8988T (cell line): ENCODE results near the gene PRKAR2B.
"Not testable (repeated sequence)": the region's sequence is repeated elsewhere in the genome, so short reads cannot be mapped to it uniquely, and the experiment has no call there.

Experiments
- DNase-seq: peaks from one replicate; pipeline ENCODE4 v3.0.0; 2011

PRKAR2B gene

DNA sequence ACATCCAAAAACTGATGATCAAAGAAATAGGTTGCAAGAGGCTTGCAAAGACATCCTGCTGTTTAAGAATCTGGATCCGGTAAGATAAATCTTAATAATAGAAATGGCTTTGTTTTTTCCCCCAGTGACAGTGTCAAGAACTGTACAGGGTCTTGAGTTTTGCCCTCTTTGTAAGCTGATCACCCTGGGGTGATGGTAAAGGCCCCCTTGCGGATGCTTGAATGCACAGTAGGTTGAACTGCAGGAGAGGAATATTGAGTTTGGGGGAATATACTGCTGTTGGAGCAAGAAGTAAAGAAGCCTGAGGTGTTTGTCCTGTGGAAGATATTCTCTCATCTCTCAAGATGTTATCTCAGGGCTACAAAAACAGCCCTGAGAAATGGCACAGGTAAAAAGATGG lies 83.7 kb downstream of the PRKAR2B start:
- no peak for DNase-seq

- no peak for DNase-seq
Measured at GRCh38 chr7:107128748-107129147, 84.2 kb downstream of the PRKAR2B start.

DNA sequence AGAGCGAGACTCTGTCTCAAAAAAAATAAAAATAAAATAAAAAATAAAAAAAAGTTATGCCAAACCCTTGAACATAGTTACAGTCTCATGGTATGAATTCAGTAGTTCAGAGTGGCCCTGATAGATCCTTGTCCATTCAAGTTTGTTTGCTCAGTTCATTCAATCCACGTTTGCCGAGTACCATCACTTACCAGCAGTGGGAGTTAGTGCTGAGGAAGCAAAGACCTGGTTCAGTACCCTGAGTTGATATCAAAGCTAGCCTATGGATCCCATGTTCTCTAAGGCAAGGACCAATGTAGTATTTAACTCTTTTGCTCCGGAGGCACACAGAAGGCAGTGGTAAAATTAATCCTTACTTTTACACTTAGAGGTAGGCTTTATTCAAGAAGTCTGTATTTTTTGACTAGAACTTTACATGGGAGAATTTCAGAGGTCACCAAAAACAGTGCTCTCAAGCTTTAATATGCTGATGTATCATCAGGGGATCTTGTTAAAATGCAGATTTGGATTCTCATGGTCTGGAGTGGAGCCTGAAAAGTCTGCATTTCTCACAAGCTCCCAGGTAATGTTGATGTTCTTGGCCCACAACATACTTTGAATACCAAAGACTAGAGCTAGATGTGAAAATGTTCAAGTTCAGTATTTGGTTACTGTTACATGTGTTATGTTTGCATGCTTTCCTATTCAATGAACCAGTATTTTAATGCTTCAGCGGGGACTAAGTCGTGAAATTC lies 86.1 kb downstream of the PRKAR2B start:
- DNase-seq: no peak

- DNase-seq: no peak
Measured at GRCh38 chr7:107133396-107133795, 88.9 kb downstream of the PRKAR2B start.

DNA sequence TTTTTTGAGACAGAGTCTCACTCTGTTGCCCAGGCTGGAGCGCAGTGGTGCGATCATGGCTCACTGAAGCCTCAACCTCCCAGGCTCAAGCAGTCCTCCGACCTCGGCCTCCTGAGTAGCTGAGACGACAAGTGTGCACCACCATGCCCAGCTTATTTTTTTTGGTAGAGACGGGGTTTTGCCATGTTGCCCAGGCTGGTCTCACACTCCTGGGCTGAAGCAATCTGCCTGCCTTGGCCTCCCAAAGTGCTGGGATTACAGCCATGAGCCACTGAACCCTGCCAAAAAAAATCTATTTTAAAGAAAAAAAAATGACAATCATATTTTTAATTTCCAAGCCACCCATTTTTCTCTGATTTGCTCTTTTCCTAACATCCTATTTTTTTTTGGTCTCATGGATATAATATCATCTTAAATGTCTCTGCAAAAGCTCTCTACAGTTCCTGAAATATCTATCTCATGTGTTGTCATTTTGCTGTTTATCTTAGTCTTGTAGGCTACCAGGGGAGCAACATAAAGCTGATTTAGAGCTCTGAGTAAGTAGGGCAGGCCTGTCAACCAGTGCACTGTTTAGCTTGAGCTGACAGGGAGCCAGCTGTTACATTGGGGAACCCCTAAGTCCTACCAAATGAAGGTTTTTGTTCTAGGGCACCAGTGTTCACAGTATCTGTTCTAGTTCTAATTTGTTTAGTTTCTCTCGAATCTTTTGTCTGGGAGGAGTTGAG lies 94.4 kb downstream of the PRKAR2B start:
- DNase-seq: no peak

DNA sequence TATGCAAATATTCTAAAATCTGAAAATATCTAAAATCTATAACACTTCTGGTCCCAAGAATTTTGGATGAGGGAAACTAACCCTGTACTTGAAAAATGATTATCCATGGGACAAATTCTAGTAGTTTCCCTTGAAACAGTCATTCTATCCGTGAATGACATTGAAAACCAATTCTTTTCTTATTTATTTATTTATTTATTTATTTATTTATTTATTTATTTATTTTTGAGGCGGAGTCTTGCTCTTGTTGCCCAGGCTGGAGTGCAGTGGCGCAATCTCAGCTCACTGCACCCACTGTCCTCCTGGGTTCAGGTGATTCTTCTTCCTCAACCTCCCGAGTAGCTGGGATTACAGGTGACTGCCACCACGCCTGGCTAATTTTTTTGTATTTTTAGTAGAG lies 99.4 kb downstream of the PRKAR2B start:
- not testable (repeated sequence) for DNase-seq

DNA sequence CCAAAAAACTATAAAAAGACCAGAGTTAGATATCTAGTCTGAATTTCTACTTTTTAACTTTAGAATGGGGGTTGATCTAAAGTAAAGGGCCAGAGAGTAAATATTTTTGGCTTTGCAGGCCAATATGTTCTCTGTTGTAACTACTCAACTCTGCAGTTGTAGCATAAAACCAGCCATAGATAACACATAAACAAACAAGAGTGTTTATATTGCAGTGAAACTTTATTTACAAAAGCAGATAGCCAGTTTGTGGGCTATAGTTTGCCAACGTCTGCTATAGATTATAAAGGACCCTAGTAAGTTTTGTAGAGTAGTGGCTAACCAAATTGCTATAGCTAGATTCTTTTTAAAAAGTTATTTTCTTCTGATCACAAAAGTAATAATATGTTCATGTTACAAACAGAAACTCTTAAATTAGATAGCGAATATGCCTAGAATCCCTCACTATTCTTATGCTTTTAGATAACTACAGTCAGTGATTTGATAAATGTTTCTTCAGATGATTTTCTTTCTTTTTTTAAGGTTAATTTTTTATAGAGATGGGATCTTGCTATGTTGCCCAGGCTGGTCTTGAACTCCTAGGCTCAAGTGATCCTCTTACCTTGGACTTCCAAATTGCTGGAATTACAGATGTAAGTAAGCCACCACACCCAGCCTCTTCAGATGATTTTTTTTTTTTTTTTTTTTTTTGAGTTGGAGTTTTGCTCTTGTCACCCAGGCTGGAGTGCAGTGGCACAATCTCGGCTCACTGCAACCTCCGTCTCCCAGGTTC lies 100.7 kb downstream of the PRKAR2B start:
- no peak for DNase-seq

DNA sequence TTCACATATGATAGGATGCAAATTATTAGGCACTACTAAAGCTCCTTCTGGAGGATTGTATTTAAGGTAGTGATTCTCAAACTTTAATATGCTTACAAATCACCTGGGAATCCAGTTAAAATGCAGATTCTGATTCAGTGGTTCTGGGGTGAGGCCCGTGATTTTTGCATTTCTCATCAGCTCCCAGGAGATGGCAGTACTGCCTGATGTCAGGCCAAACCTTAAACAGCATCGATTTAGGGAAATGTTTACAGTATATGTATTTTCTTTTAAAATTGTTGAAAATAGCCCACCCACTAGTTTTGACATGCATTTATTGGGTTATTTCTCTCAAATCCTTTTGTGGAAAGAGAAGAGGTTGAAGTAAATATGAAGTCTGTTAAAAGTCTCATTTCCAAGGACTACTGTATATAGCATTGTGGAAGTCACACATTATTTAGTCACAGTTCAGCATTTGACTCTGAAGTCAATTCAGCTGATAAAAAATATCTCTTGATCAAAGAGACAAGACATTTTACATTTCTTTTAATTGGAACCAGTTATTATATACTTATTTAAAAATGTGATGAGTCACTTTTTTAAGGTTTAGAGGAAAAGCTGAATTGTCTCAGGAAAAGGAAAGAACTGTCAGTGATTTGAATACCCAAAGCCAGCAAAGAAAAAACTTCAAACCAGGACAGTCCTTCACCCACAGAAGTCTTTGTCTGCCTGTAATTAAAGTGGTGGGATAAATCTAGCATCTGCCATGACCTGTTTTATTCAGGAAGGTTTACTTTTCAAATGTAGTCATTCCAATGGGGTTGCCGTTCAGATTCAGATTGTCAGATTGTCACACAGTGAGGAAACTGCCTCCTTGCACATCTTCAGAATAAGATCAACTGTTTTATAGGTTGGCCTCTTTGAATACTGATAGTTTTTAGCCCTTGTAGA lies 103.2 kb downstream of the PRKAR2B start:
- DNase-seq: no peak

DNA sequence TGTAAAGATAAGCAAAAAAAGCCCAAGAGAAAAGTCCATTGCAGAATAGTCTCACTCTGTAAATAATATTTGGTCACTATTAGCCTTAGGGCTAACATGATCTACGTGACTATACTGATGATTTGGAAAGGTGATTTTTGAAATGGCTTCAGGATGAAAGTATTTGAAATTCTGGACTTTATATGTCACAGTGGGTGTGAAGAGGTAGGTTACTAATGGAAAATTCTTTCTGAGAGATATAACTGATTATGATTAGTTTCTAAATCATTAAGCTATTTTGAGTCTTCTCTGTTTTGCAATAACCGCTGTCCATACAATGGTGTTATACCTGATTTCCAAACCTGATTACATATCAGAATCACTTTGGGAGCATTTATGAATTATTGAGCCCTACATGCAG lies 104.2 kb downstream of the PRKAR2B start:
- no peak for DNase-seq

GRCh38 chr7:107149863-107150262 lies 105.4 kb downstream of the PRKAR2B start:
- no peak for DNase-seq

GRCh38 chr7:107150375-107151073 lies 106.0 kb downstream of the PRKAR2B start:
- DNase-seq: no peak

DNA sequence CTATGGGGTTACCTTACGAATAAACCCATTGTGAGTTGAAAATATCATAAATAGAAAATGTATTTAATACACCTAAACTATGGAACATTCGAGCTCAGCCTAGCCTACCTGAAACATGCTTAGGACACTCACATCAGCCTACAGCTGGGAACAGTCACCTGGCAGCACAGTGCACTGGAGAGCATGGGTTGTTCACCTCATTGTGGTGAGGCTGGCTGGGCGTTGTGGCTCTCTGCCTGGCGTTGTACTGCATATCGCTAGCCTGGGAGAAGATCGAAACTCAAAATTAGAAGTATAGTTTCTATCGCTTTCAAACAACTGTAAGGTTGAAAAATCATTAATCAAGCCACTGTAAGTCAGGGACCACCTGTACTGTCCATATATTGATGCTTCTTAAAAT lies 107.0 kb downstream of the PRKAR2B start:
- no peak for DNase-seq

GRCh38 chr7:107152011-107152410 lies 107.5 kb downstream of the PRKAR2B start:
- DNase-seq: no peak

GRCh38 chr7:107154826-107155225 lies 110.3 kb downstream of the PRKAR2B start:
- DNase-seq: no peak

DNA sequence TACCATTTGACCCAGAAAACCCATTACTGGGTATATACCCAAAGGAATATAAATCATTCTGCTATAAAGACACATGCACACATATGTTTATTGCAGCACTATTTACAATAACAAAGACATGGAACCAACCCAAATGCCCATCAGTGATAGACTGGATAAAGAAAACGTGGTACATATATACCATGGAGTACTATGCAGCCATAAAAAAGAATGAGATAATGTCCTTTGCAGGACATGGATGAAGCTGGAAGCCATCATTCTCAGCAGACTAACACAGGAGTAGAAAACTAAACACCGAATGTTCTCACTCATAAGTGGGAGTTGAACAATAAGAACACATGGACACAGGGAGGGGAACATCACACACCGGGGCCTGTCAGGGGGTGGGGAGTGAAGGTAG lies 111.2 kb downstream of the PRKAR2B start:
- DNase-seq: not testable (repeated sequence)

DNA sequence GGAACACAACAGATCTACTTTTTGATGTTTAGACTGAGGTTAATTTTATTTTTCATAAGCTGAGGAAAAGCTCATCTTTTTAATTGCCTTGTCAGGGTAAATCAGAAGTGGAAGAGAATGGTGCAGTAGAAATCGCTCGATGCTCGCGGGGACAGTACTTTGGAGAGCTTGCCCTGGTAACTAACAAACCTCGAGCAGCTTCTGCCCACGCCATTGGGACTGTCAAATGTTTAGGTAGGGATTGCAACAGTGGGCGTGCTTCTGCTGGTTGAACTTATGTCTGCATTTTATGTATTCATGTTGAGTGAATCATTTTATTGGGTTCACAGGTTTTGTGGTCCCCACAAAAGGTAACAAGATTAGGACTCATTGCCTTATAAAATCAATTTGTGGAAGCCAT lies 112.6 kb downstream of the PRKAR2B start:
- no peak for DNase-seq

DNA sequence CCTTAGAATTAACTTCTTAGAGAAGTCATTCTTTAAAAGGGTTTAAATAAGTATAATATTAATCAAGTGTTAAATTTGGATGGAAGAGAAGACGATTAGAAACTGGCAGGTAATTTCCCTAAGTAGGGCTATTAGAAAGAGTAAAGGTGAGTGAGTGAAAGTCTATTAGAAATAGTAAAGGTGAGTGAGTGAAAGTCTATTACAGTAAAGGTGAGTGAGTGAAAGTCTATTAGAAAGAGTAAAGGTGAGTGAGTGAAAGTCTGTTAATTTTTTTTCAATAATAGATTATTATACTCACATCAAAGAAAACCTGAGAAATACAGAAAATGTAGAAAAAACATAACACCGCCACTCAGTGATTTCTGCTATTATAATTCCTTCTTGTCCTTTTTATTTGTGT lies 113.5 kb downstream of the PRKAR2B start:
- DNase-seq: no peak

GRCh38 chr7:107160389-107160788 lies 115.9 kb downstream of the PRKAR2B start:
- DNase-seq: no peak

GRCh38 chr7:107161415-107161814 lies 116.9 kb downstream of the PRKAR2B start:
- DNase-seq: no peak

GRCh38 chr7:107162475-107162874 lies 118.0 kb downstream of the PRKAR2B start:
- DNase-seq: no peak

DNA sequence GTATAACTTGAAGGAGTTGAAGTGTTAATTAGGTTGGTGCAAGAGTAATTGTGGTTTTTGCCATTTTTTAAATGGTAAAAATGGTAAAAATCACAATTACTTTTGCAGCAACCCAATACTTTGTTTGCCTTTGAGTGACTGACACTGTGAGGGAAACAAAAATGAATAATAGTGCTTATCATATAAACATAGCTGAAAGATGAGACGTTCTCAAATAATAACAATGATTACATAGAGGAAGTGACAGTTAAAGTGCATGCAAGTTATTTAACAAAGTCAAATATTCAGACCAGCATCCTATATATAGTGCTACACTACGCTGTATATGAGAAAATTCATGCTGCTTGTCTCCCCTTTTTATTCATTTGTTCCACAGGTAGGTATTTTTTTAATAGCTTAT lies 119.6 kb downstream of the PRKAR2B start:
- no peak for DNase-seq

DNA sequence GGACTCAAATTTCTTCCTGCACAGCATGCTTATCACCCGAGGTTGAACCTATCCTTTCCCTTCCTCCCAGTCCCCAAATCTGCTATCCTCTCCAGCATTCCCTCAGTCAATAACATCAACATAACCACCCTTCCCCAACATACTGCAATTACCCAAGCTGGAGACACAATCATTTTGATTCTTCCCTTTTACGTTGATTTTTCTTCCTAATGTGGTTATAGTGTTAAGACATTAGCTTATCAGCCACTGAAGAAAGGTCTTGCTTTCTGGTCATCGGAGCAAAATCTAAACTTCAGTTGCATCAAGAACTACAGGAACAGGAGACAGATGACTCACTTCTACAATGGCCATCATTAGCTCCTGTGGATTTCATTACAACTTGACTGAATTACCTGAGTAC lies 120.8 kb downstream of the PRKAR2B start:
- no peak for DNase-seq
